H1 (cell line): ENCODE results near the gene SLC27A6. TPM values are rescaled to one million over a fixed set of nuclear protein-coding genes. Genes with fewer than 3 reads are reported as not detected.

Source experiments
- CTCF ChIA-PET: fragments of 300-600 bp; sonication (Branson Sonifier 250); formaldehyde crosslinking; loops from one replicate; lab custom pipeline; 2021; ENCODE audit not compliant: partially characterized antibody; lab: Charles Lee
- POLR2A ChIA-PET: fragments of 300-600 bp; sonication (Branson Sonifier 250); formaldehyde crosslinking; loops from one replicate; lab custom pipeline; 2021; ENCODE audit warnings: inconsistent platforms; ENCODE audit not compliant: partially characterized antibody; lab: Charles Lee
- DNase-seq, 2 experiments: peaks; one replicate each; pipeline versions ENCODE4 v3.0.0 to v3.0.0-alpha.2; 2010 to 2022; ENCODE audit warnings: low spot score in 2 of 2, low read depth in 1 of 2, mixed read lengths in 1 of 2
- FAIRE-seq: peaks from 2 replicates; lab custom pipeline; 2011; peaks lifted over from hg19 to GRCh38; lab: Jason Lieb, UNC
- H2AFZ ChIP-seq: 2 replicates; pipeline ENCODE4 v1.8.1; 2012; ENCODE audit warnings: low read length, inconsistent platforms
- H2AK5ac ChIP-seq: 2 replicates; pipeline ENCODE4 v1.6.1; 2013; ENCODE audit warnings: low read depth, low read length
- H2BK120ac ChIP-seq: replicated peaks from 2 replicates; pipeline ENCODE3; 2013; ENCODE audit warnings: low read depth, low read length, inconsistent platforms
- H2BK12ac ChIP-seq: 2 replicates; pipeline ENCODE4 v1.6.1; 2013; ENCODE audit warnings: low read depth, low read length
- H2BK15ac ChIP-seq: 2 replicates; pipeline ENCODE4 v1.6.1; 2013; ENCODE audit warnings: low read length
- H2BK20ac ChIP-seq: 2 replicates; pipeline ENCODE4 v1.6.1; 2013; ENCODE audit warnings: low read length
- H2BK5ac ChIP-seq: 2 replicates; pipeline ENCODE4 v1.6.1; 2013; ENCODE audit warnings: low read depth, low read length
- H3K14ac ChIP-seq: 2 replicates; pipeline ENCODE4 v1.6.1; 2013; ENCODE audit warnings: inconsistent platforms; ENCODE audit not compliant: insufficient read length
- H3K18ac ChIP-seq: 2 replicates; pipeline ENCODE4 v1.6.1; 2013; ENCODE audit warnings: low read length; ENCODE audit errors: extremely low read depth
- H3K23ac ChIP-seq: 2 replicates; pipeline ENCODE4 v1.6.1; 2013; ENCODE audit warnings: inconsistent platforms; ENCODE audit not compliant: insufficient read length
- H3K23me2 ChIP-seq: 2 replicates; pipeline ENCODE4 v1.6.1; 2013; ENCODE audit warnings: low read depth, low read length
- H3K27ac ChIP-seq: 2 replicates; pipeline ENCODE4 v1.6.1; 2011; ENCODE audit warnings: low read depth, low read length, inconsistent platforms
- H3K27me3 ChIP-seq, 4 experiments: replicated peaks in 1 of 4; 1 replicate in 1 of 4; 2 replicates in 3 of 4; pipeline versions ENCODE4 v1.6.1 to v1.8.1; 2011 to 2013; ENCODE audit warnings: low read length in 3 of 4, mild to moderate bottlenecking in 3 of 4, inconsistent platforms in 2 of 4, mixed read lengths in 2 of 4, moderate library complexity in 1 of 4; ENCODE audit not compliant: control insufficient read depth in 3 of 4, insufficient read depth in 3 of 4; ENCODE audit errors: extremely low read depth in 1 of 4
- H3K36me3 ChIP-seq, 4 experiments: 2 replicates each; pipeline versions ENCODE4 v1.6.1 to v1.8.1; 2011 to 2013; ENCODE audit warnings: mild to moderate bottlenecking in 4 of 4, low read length in 3 of 4, moderate library complexity in 2 of 4, control low read depth in 1 of 4, inconsistent platforms in 1 of 4; ENCODE audit not compliant: insufficient read depth in 4 of 4, control insufficient read depth in 2 of 4
- H3K4ac ChIP-seq: replicated peaks from 2 replicates; pipeline ENCODE3; 2013; ENCODE audit warnings: low read length, low read depth, mixed read lengths, inconsistent platforms; ENCODE audit not compliant: insufficient read length
- H3K4me1 ChIP-seq, 4 experiments: replicated peaks in 1 of 4; 1 replicate in 1 of 4; 2 replicates in 3 of 4; pipeline versions ENCODE4 v1.6.1 to v1.8.1; 2011 to 2013; ENCODE audit warnings: low read length in 3 of 4, inconsistent platforms in 2 of 4, mixed read lengths in 1 of 4; ENCODE audit not compliant: insufficient read depth in 4 of 4, control insufficient read depth in 3 of 4
- H3K4me2 ChIP-seq, 2 experiments: 2 replicates each; pipeline versions ENCODE4 v1.6.1 to v1.8.1; 2011 to 2013; ENCODE audit warnings: low read depth in 2 of 2, low read length in 2 of 2, control low read depth in 1 of 2, inconsistent platforms in 1 of 2, mild to moderate bottlenecking in 1 of 2; ENCODE audit not compliant: insufficient read depth in 1 of 2
- H3K4me3 ChIP-seq, 4 experiments: fragments of 200-600, 300-600 bp in 1 of 4; sonication (generic), shearing (Covaris generic), sonication (Bioruptor Twin) in 1 of 4; 2 replicates each; pipeline versions ENCODE4 v1.5.1 to v1.8.1; 2011 to 2016; ENCODE audit warnings: low read length in 4 of 4, low read depth in 3 of 4, control low read depth in 2 of 4, inconsistent platforms in 2 of 4, mild to moderate bottlenecking in 2 of 4, mixed read lengths in 1 of 4, moderate library complexity in 1 of 4; ENCODE audit not compliant: insufficient read depth in 2 of 4; ENCODE audit errors: extremely low read depth in 1 of 4
- H3K56ac ChIP-seq: replicated peaks from 2 replicates; pipeline ENCODE3; 2013; ENCODE audit warnings: low read depth, mild to moderate bottlenecking, mixed read lengths, low read length, inconsistent platforms; ENCODE audit not compliant: insufficient read length
- H3K79me1 ChIP-seq: 2 replicates; pipeline ENCODE4 v1.6.1; 2013; ENCODE audit warnings: low read depth, low read length, control low read depth
- H3K79me2 ChIP-seq, 2 experiments: 2 replicates each; pipeline versions ENCODE4 v1.6.1 to v1.8.1; 2012 to 2013; ENCODE audit warnings: low read length in 2 of 2, mild to moderate bottlenecking in 2 of 2, inconsistent platforms in 1 of 2; ENCODE audit not compliant: insufficient read depth in 2 of 2, control insufficient read depth in 1 of 2
- H3K9ac ChIP-seq, 4 experiments: replicated peaks in 1 of 4; 1 replicate in 1 of 4; 2 replicates in 3 of 4; pipeline versions ENCODE4 v1.6.1 to v1.8.1; 2011 to 2013; ENCODE audit warnings: low read depth in 3 of 4, low read length in 3 of 4, control low read depth in 2 of 4, mild to moderate bottlenecking in 2 of 4, moderate library complexity in 2 of 4, inconsistent platforms in 1 of 4; ENCODE audit errors: extremely low read depth in 1 of 4
- H3K9me3 ChIP-seq, 2 experiments: 2 replicates each; pipeline versions ENCODE4 v1.6.1 to v1.8.1; 2012 to 2013; ENCODE audit warnings: mild to moderate bottlenecking in 2 of 2, moderate library complexity in 2 of 2, control low read depth in 1 of 2, inconsistent platforms in 1 of 2, low read depth in 1 of 2, low read length in 1 of 2, mixed read lengths in 1 of 2; ENCODE audit not compliant: insufficient read depth in 2 of 2
- H4K20me1 ChIP-seq, 2 experiments: replicated peaks in 1 of 2; 2 replicates each; pipeline versions ENCODE3 to v1.8.1; 2011 to 2013; ENCODE audit warnings: inconsistent platforms in 2 of 2, low read length in 2 of 2, mild to moderate bottlenecking in 1 of 2; ENCODE audit not compliant: insufficient read depth in 2 of 2, control insufficient read depth in 1 of 2
- H4K5ac ChIP-seq: 2 replicates; pipeline ENCODE4 v1.6.1; 2013; ENCODE audit warnings: low read length, low read depth, mixed read lengths, inconsistent platforms; ENCODE audit not compliant: insufficient read length
- H4K8ac ChIP-seq: 2 replicates; pipeline ENCODE4 v1.8.0; 2013; ENCODE audit warnings: mild to moderate bottlenecking, moderate library complexity, low read length, inconsistent platforms; ENCODE audit not compliant: insufficient read depth; ENCODE audit errors: extremely low read depth
- H4K91ac ChIP-seq: replicated peaks from 2 replicates; pipeline ENCODE3; 2013; ENCODE audit warnings: low read length, mixed read lengths, inconsistent platforms; ENCODE audit not compliant: insufficient read length
- BACH1 ChIP-seq: IDR thresholded peaks from 2 replicates; pipeline ENCODE4 v1.6.1; 2012; ENCODE audit warnings: low read length, improper control_type of control experiment
- BCL11A ChIP-seq, 2 experiments: IDR thresholded peaks; one replicate each; pipeline ENCODE4 v1.6.1; 2011; ENCODE audit warnings: low read depth in 2 of 2, low read length in 2 of 2, mild to moderate bottlenecking in 2 of 2
- GABPA ChIP-seq: IDR thresholded peaks from 2 replicates; pipeline ENCODE4 v1.6.1; 2011; ENCODE audit warnings: mild to moderate bottlenecking, low read length, moderate library complexity, borderline replicate concordance; ENCODE audit not compliant: insufficient read depth
- HDAC6 ChIP-seq: IDR thresholded peaks from one replicate; pipeline ENCODE4 v1.7.1; 2012; ENCODE audit warnings: low read depth, mild to moderate bottlenecking, inconsistent platforms, low read length, moderate library complexity
- POLR2A ChIP-seq, 2 experiments: IDR thresholded peaks; 1 replicate in 1 of 2; 2 replicates in 1 of 2; pipeline ENCODE4 v1.6.1; 2011; ENCODE audit warnings: low read depth in 2 of 2, low read length in 2 of 2, mild to moderate bottlenecking in 2 of 2; ENCODE audit errors: control extremely low read depth in 1 of 2
- POU5F1 ChIP-seq: IDR thresholded peaks from 2 replicates; pipeline ENCODE4 v1.6.1; 2011; ENCODE audit warnings: low read depth, mild to moderate bottlenecking, low read length, moderate library complexity
- RAD21 ChIP-seq, 2 experiments: IDR thresholded peaks in 1 of 2; conservative IDR thresholded peaks in 1 of 2; 2 replicates each; pipeline ENCODE4 v1.6.1; 2011; ENCODE audit warnings: low read depth in 2 of 2, low read length in 2 of 2, improper control_type of control experiment in 1 of 2, inconsistent platforms in 1 of 2, mild to moderate bottlenecking in 1 of 2, moderate library complexity in 1 of 2
- RXRA ChIP-seq: IDR thresholded peaks from 2 replicates; pipeline ENCODE4 v1.6.1; 2011; ENCODE audit warnings: low read depth, mild to moderate bottlenecking, low read length, moderate library complexity; ENCODE audit not compliant: insufficient read depth
- SIN3A ChIP-seq, 2 experiments: IDR thresholded peaks in 1 of 2; conservative IDR thresholded peaks in 1 of 2; 2 replicates each; pipeline ENCODE4 v1.6.1; 2011 to 2012; ENCODE audit warnings: low read length in 2 of 2, improper control_type of control experiment in 1 of 2, low read depth in 1 of 2, mild to moderate bottlenecking in 1 of 2
- SIRT6 ChIP-seq: IDR thresholded peaks from one replicate; pipeline ENCODE4 v1.7.1; 2012; ENCODE audit warnings: low read length, inconsistent platforms
- SIX5 ChIP-seq: IDR thresholded peaks from 2 replicates; pipeline ENCODE4 v1.6.1; 2011; ENCODE audit warnings: mild to moderate bottlenecking, low read depth, low read length
- TCF12 ChIP-seq: IDR thresholded peaks from 2 replicates; pipeline ENCODE4 v1.6.1; 2011; ENCODE audit warnings: low read depth, mild to moderate bottlenecking, low read length
- YY1 ChIP-seq: IDR thresholded peaks from 2 replicates; pipeline ENCODE4 v1.6.1; 2011; ENCODE audit warnings: low read depth, mild to moderate bottlenecking, low read length
- WGBS, 2 experiments: shearing (Covaris generic) in 1 of 2; methylation state at CpG; one replicate each; pipeline versions ENCODE4 v1.1.6 to v1.1.7; 2013 to 2015; ENCODE audit warnings: low lambda C conversion rate in 2 of 2, mixed read lengths in 2 of 2, inconsistent platforms in 1 of 2, low coverage in 1 of 2, missing lambda C conversion rate in 1 of 2; ENCODE audit not compliant: insufficient replicate concordance in 2 of 2, insufficient coverage in 1 of 2, insufficient read length in 1 of 2; ENCODE audit errors: extremely low coverage in 1 of 2, missing lambda C conversion rate in 1 of 2; 5-methylcytosine and 5-hydroxymethylcytosine counted together
- polyA plus RNA-seq, 7 experiments: library from polyadenylated mRNA; depleted of rRNA in 3 of 7; stranded (reverse) in 5 of 7; unstranded in 2 of 7; fragments of >200 nt in 5 of 7; fragments of 200-250 nt in 2 of 7; gene quantifications; 1 replicate in 5 of 7; 2 replicates in 1 of 7; 4 replicates in 1 of 7; pipeline versions ENCODE4 v1.2.1 to v1.2.3, GENCODE V29; 2011 to 2013; ENCODE audit warnings: missing spikeins in 2 of 7, mixed read lengths in 2 of 7
- total RNA-seq: library from RNA; stranded (reverse); fragmentation: NEBNext Ultra II Directional; extraction: Animal tissue kit (Norgen Biotek cat#: 25700); gene quantifications from 2 replicates; pipeline ENCODE4 v1.2.1, GENCODE V29; 2021

SLC27A6 gene
- total and polyA plus RNA-seq, 2 of the 8 experiments (the other 6 are each of a cell fraction or from before 2014, with no cell fraction given): 4.0 to 4.7 TPM

DNA sequence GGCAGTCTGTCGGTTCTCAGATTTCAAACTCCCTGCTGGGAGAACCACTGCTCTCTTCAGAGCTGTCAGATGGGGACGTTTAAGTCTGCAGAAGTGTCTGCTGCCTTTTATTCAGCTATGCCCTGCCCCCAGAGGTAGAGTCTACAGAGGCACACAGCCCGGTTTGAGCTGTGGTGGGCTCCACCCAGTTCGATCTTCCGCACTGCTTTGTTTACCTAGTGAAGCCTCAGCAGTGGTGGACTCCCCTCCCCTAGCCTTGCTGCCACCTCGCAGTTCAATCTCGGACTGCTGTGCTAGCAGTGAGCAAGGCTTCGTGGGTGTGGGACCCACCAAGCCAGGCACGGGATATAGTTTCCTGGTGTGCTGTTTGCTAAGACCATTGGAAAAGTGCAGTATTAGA lies 8.0 kb downstream of the SLC27A6 start:
- DNase-seq (no peak), FAIRE-seq (no peak)
- Histone ChIP-seq H4K91ac (no peak overlapping the region), H3K9ac (no peak overlapping the region), H3K36me3 (no peaks in the 10 kb centered on the region), H3K79me2 (no peaks in the 10 kb centered on the region), H3K23me2 (no peaks in the 10 kb centered on the region), H3K4me3 (no peak overlapping the region), H3K27me3 (no peaks in the 10 kb centered on the region), H2AK5ac (no peak overlapping the region), H4K8ac (no peak overlapping the region; the same call in 1 of the 2 replicates), H2BK120ac (no peak overlapping the region), H3K4me1 (no peaks in the 10 kb centered on the region; a peak in 1 of 7 replicates), H4K5ac (no peak overlapping the region), H3K27ac (no peak overlapping the region), H3K18ac (no peak overlapping the region), H2BK20ac (no peak overlapping the region), H2BK15ac (no peak overlapping the region), H3K4ac (no peak overlapping the region), H2BK12ac (no peak overlapping the region), H3K23ac (no peak overlapping the region), H3K56ac (no peak overlapping the region), H4K20me1 (no peaks in the 10 kb centered on the region), H3K14ac (no peak overlapping the region), H3K4me2 (no peak overlapping the region), H2BK5ac (no peak overlapping the region), H3K9me3 (peaks cover 0 to 3% of the 10 kb centered on the region in 2 experiments; a peak in 1 of 4 replicates), H3K79me1 (no peaks in the 10 kb centered on the region), H2AFZ (no peak overlapping the region)
- POLR2A ChIA-PET: no interaction called here
- TF ChIP-seq POLR2A (IDR thresholded peaks at IDR 0.05; ENCODE audit: control extremely low read depth in 1 of 2, low read depth in 2 of 2, low read length in 2 of 2) (no peak), RAD21 (IDR thresholded peaks at IDR 0.05 in 1 of 2, conservative IDR thresholded peaks at IDR 0.05 in 1 of 2; ENCODE audit: low read depth in 2 of 2, low read length in 2 of 2) (no peak), HDAC6 (no peak), YY1 (no peak), SIRT6 (no peak), TCF12 (no peak), RXRA (no peak), SIX5 (no peak), POU5F1 (no peak), BACH1 (no peak), BCL11A (IDR thresholded peaks at IDR 0.05; ENCODE audit: low read depth in 2 of 2, low read length in 2 of 2) (no peak), GABPA (no peak), SIN3A (conservative IDR thresholded peaks at IDR 0.05 in 1 of 2, IDR thresholded peaks at IDR 0.05 in 1 of 2; ENCODE audit: low read depth in 1 of 2, low read length in 2 of 2) (no peak)
- WGBS, 2 experiments: 91% methylated on average over 9 of the region's 9 CpGs; no CpG with 5 or more reads in 1 of the 2 experiments
- CTCF ChIA-PET: no interaction called here
